ENCODE measurements around the gene TP53I13. TPM values are rescaled to one million over a fixed set of nuclear protein-coding genes. Genes with fewer than 3 reads are reported as not detected.
A peak's percentile ranks its signal among the peaks of the same experiment; 100 is the strongest.

Gene TP53I13
- total RNA-seq, 1 donor from 2014 or later: 31.7 TPM

DNA sequence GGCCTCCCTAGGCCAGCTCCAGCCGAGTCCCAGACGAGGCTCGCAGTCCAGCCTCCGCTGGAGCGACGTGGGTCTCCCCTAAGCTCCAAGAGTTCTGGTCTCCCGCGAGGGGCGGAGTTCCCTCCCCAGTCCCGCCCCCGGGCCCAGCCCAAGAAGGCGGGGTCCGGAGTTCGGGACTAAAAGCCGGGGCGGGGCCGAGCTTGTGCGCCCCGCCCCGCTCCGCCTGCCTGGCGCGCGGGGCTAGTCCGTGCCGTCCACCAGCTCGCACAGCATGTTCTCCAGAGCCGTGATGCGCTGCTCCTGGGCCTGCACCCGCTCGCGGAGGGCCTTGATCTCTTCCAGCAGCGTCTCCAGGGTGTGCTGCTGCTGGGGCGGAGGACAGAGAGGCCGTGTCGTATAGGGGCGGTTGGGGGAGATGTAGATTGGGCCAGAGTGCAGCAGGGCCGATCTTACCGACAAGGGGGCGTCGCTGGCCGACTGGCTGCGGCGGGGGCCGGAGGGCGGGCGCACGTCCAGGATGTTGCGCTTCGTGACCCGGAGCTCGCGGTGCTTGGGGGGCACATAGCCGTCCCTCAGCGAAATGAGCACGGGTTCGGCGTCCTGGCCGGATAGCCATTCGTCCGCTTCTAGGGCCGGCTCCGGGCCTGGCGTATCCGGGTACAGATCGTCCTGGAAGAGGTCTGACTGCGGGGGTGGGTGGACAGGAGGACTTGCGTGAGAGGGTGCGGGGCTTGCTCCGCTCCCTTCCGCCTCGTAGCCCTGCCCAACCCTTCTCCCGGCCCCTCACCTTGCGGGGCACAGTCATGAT, 47.2 kb downstream of the TP53I13 start:
- FAIRE-seq: no peak
- peaks cover 8% of the 10 kb centered on the region for H3K27me3 Mint-ChIP-seq (ENCODE audit: low read depth, unreplicated experiment)
- Histone ChIP-seq H3K79me2 (ENCODE audit: insufficient read depth, low read length) (no peaks in the 10 kb centered on the region), H3K4me1 (ENCODE audit: insufficient read depth, low read length) (peaks cover 35% of the 10 kb centered on the region), H4K20me1 (ENCODE audit: insufficient read depth, low read length) (peaks cover 11% of the 10 kb centered on the region), H2AFZ (ENCODE audit: low read depth, low read length) (peak overlapping the region; percentile 82), H3K4me3 (ENCODE audit: insufficient read depth, low read depth, low read length) (peak overlapping the region; percentile 47), H3K27me3 (ENCODE audit: insufficient read depth, low read length) (peaks cover 10% of the 10 kb centered on the region), H3K9ac (ENCODE audit: low read length) (peak overlapping the region; percentile 47), H3K27ac (ENCODE audit: low read depth, low read length) (no peak overlapping the region), H3K36me3 (ENCODE audit: insufficient read depth, low read length) (no peaks in the 10 kb centered on the region), H3K4me2 (ENCODE audit: low read length) (peak overlapping the region; percentile 89), H3K9me3 (ENCODE audit: insufficient read depth, low read depth, low read length) (no peaks in the 10 kb centered on the region)
- TF ChIP-seq EZH2 (IDR thresholded peaks at IDR 0.05; ENCODE audit: insufficient read depth, low read length): no peak
- H3K27ac Mint-ChIP-seq (ENCODE audit: unreplicated experiment): no peak overlapping the region
- peaks cover 8% of the 10 kb centered on the region for H3K4me1 Mint-ChIP-seq (ENCODE audit: low read depth, unreplicated experiment)
- peak overlapping the region; percentile 54 for H3K4me3 Mint-ChIP-seq (ENCODE audit: unreplicated experiment)
- peak; percentile 61 for DNase-seq (ENCODE audit: low read depth)
- peaks cover 2% of the 10 kb centered on the region for H3K36me3 Mint-ChIP-seq (ENCODE audit: low read depth, unreplicated experiment)
- no peaks in the 10 kb centered on the region for H3K9me3 Mint-ChIP-seq (ENCODE audit: unreplicated experiment)

DNA sequence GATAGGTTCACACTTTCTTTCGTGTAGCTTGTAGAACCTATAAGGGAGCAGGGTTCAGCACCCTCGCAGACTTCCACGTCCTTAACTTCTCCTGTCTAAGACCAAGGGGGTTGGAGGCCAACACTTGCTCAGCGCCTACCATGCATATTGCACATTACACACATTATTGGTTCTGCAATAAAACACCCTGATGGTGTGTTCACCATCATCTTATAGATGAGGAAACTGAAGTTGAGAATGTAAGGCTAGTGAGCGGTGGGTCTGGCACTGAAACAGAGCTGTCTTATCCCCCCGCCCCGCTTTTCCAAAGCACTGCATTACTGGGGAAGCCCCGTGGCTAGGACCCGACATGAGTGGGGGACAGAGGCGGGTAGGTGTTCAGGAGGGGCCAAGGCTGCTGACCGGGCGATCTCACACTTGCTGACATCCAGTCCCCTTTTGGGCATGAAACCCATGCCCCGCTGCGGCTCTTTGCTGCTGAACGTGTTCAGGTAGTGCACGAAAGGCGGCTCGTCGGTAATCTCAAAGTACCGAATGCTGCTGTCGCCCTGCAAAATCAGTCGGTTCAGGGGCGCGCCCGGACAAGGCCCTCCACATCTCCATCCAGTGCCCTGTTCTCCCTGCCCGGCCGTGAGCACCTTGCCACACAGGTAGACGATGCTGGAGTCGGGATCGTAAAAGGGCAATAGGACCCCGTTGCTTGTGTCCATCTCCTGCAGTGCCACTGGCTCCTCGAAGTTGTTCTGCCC, 48.0 kb downstream of the TP53I13 start:
- Mint-ChIP-seq H3K4me3 (ENCODE audit: unreplicated experiment) (no peak overlapping the region), H3K9me3 (ENCODE audit: unreplicated experiment) (no peaks in the 10 kb centered on the region), H3K36me3 (ENCODE audit: low read depth, unreplicated experiment) (peaks cover 2% of the 10 kb centered on the region), H3K27ac (ENCODE audit: unreplicated experiment) (peak overlapping the region; percentile 26), H3K4me1 (ENCODE audit: low read depth, unreplicated experiment) (peaks cover 11% of the 10 kb centered on the region), H3K27me3 (ENCODE audit: low read depth, unreplicated experiment) (peaks cover 8% of the 10 kb centered on the region)
- no peak overlapping the region for H3K27ac ChIP-seq (ENCODE audit: low read depth, low read length)
- H3K4me2 ChIP-seq (ENCODE audit: low read length): peak overlapping the region; percentile 89
- FAIRE-seq (no peak), DNase-seq (ENCODE audit: low read depth) (no peak)
- H3K79me2 ChIP-seq (ENCODE audit: insufficient read depth, low read length): no peaks in the 10 kb centered on the region
- no peak overlapping the region for H3K4me3 ChIP-seq (ENCODE audit: insufficient read depth, low read depth, low read length)
- H3K4me1 ChIP-seq (ENCODE audit: insufficient read depth, low read length): peaks cover 35% of the 10 kb centered on the region
- TF ChIP-seq EZH2 (IDR thresholded peaks at IDR 0.05; ENCODE audit: insufficient read depth, low read length): peak; percentile 66
- TF ChIP-seq, protein P1, sequence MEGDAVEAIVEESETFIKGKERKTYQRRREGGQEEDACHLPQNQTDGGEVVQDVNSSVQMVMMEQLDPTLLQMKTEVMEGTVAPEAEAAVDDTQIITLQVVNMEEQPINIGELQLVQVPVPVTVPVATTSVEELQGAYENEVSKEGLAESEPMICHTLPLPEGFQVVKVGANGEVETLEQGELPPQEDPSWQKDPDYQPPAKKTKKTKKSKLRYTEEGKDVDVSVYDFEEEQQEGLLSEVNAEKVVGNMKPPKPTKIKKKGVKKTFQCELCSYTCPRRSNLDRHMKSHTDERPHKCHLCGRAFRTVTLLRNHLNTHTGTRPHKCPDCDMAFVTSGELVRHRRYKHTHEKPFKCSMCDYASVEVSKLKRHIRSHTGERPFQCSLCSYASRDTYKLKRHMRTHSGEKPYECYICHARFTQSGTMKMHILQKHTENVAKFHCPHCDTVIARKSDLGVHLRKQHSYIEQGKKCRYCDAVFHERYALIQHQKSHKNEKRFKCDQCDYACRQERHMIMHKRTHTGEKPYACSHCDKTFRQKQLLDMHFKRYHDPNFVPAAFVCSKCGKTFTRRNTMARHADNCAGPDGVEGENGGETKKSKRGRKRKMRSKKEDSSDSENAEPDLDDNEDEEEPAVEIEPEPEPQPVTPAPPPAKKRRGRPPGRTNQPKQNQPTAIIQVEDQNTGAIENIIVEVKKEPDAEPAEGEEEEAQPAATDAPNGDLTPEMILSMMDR (IDR thresholded peaks at IDR 0.05; ENCODE audit: insufficient read depth, low read depth, low read length): no peak
- peaks cover 16% of the 10 kb centered on the region for H4K20me1 ChIP-seq (ENCODE audit: insufficient read depth, low read length)
- no peak overlapping the region for H3K9ac ChIP-seq (ENCODE audit: low read length)
- H3K27me3 ChIP-seq (ENCODE audit: insufficient read depth, low read length): peaks cover 10% of the 10 kb centered on the region
- H3K9me3 ChIP-seq (ENCODE audit: insufficient read depth, low read depth, low read length): no peaks in the 10 kb centered on the region
- no peaks in the 10 kb centered on the region for H3K36me3 ChIP-seq (ENCODE audit: insufficient read depth, low read length)
- no peak overlapping the region for H2AFZ ChIP-seq (ENCODE audit: low read depth, low read length)

GRCh38 chr17:29617125-29617480, 48.6 kb downstream of the TP53I13 start:
- no peak overlapping the region for H3K9ac ChIP-seq (ENCODE audit: low read length)
- peaks cover 10% of the 10 kb centered on the region for H3K27me3 ChIP-seq (ENCODE audit: insufficient read depth, low read length)
- Mint-ChIP-seq H3K36me3 (ENCODE audit: low read depth, unreplicated experiment) (peaks cover 2% of the 10 kb centered on the region), H3K9me3 (ENCODE audit: unreplicated experiment) (no peaks in the 10 kb centered on the region), H3K4me3 (ENCODE audit: unreplicated experiment) (no peak overlapping the region), H3K4me1 (ENCODE audit: low read depth, unreplicated experiment) (peaks cover 16% of the 10 kb centered on the region), H3K27ac (ENCODE audit: unreplicated experiment) (no peak overlapping the region), H3K27me3 (ENCODE audit: low read depth, unreplicated experiment) (peaks cover 8% of the 10 kb centered on the region)
- no peak overlapping the region for H3K27ac ChIP-seq (ENCODE audit: low read depth, low read length)
- peak; percentile 50 for TF ChIP-seq EZH2 (IDR thresholded peaks at IDR 0.05; ENCODE audit: insufficient read depth, low read length)
- TF ChIP-seq, protein P1 (IDR thresholded peaks at IDR 0.05; ENCODE audit: insufficient read depth, low read depth, low read length): peak; percentile 59
- H4K20me1 ChIP-seq (ENCODE audit: insufficient read depth, low read length): peaks cover 16% of the 10 kb centered on the region
- H3K4me2 ChIP-seq (ENCODE audit: low read length): peak overlapping the region; percentile 62
- no peak overlapping the region for H2AFZ ChIP-seq (ENCODE audit: low read depth, low read length)
- no peak overlapping the region for H3K4me3 ChIP-seq (ENCODE audit: insufficient read depth, low read depth, low read length)
- no peaks in the 10 kb centered on the region for H3K79me2 ChIP-seq (ENCODE audit: insufficient read depth, low read length)
- peaks cover 35% of the 10 kb centered on the region for H3K4me1 ChIP-seq (ENCODE audit: insufficient read depth, low read length)
- DNase-seq (ENCODE audit: low read depth) (peak; percentile 55), FAIRE-seq (no peak)
- no peaks in the 10 kb centered on the region for H3K36me3 ChIP-seq (ENCODE audit: insufficient read depth, low read length)
- H3K9me3 ChIP-seq (ENCODE audit: insufficient read depth, low read depth, low read length): no peaks in the 10 kb centered on the region

Measured in astrocyte (in vitro differentiated cells and primary cell).